BLaER1 treated with 17β-estradiol and CSF1 and Interleukin-3, amounts not matched to agents 10 nM and 100 nM (cell line): ENCODE data around the gene GATAD2A.

Source experiments
- H3K27ac ChIP-seq, 11 experiments: shearing (Covaris generic); formaldehyde crosslinking; 2 replicates each; pipeline ENCODE4 v1.8.1; 2022
- H3K27me3 ChIP-seq, 11 experiments: shearing (Covaris generic); formaldehyde crosslinking; 2 replicates each; pipeline ENCODE4 v1.8.1; 2022
- H3K36me3 ChIP-seq, 11 experiments: shearing (Covaris generic); formaldehyde crosslinking; 2 replicates each; pipeline ENCODE4 v1.8.1; 2022
- H3K4me1 ChIP-seq, 10 experiments: shearing (Covaris generic); formaldehyde crosslinking; 2 replicates each; pipeline ENCODE4 v1.8.1; 2022
- H3K4me2 ChIP-seq, 11 experiments: shearing (Covaris generic); formaldehyde crosslinking; 2 replicates each; pipeline ENCODE4 v1.8.1; 2022
- H3K4me3 ChIP-seq, 10 experiments: shearing (Covaris generic); formaldehyde crosslinking; 2 replicates each; pipeline ENCODE4 v1.8.1; 2022
- H3K9ac ChIP-seq, 11 experiments: shearing (Covaris generic); formaldehyde crosslinking; 2 replicates each; pipeline ENCODE4 v1.8.1; 2022
- H3K9me3 ChIP-seq, 11 experiments: shearing (Covaris generic); formaldehyde crosslinking; replicated peaks in 1 of 11; 2 replicates each; pipeline ENCODE4 v1.8.1; 2022
- H4K20me1 ChIP-seq, 11 experiments: shearing (Covaris generic); formaldehyde crosslinking; 2 replicates each; pipeline ENCODE4 v1.8.1; 2022
- Cebpa-rat ChIP-seq, 11 experiments: shearing (Covaris generic); IDR thresholded peaks; 2 replicates each; pipeline ENCODE4 v1.8.1; 2022

Gene GATAD2A

DNA sequence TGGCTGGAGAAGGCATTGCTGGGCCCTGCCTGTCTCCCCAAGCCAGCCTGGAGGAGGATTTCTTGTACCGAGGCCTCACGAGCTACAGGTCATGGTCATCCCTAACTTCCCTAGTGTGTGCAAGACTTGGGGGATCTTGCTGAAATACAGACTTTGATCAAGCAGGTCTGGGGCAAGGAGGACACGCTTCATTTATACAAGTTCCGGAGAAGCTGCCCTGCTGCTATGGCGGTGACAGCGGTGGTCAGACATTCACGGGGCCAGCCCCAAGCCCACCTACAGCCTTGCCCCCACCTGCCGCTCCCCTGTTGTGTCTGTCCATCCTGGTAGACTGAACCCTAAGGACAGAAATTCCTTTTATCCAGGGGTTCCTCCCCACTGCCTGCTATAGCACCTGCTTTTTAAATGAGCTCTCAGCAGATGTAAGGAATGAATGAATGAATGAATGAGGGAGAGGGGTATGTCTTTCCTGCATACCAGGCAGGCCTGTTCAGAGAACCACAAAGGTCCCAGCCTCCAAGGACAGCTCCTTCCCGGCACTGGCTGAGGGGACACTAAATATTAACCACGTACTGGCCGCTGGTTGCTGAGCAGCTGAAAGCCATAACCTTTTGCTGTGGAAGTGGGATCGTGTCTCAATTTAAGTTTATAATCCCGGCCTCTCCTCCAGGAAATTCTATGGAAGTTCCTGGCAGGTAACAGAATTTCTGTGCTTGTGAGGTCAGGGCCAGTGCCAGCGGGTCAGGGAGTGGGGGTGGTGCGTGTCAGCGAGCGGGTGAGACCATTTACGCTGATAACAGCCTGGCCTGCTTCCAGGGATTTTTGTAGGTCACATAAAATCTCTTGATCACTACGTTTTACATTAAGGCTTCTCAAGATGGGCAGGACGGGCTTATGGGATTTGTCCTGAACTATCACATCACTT lies 82.7 kb downstream of the GATAD2A start:
- Histone ChIP-seq H3K9me3 (no peaks in the 10 kb centered on the region), H3K4me3 (no peak overlapping the region; a peak in 1 of 20 replicates), H3K27me3 (no peaks in the 10 kb centered on the region), H3K36me3 (peaks cover 37 to 62% (median 51%) of the 10 kb centered on the region in 11 experiments), H3K9ac (peak overlapping the region; percentile 56 to 75 (median 67); a peak in 21 of 22 replicates), H4K20me1 (peaks cover 70 to 100% (median 92%) of the 10 kb centered on the region in 11 experiments; a peak in 21 of 22 replicates), H3K4me1 (peaks cover 65 to 79% (median 74%) of the 10 kb centered on the region in 10 experiments), H3K27ac (peak overlapping the region; percentile 63 to 89 (median 81); a peak in 21 of 22 replicates), H3K4me2 (peak overlapping the region; percentile 68 to 93 (median 79))
- TF ChIP-seq Cebpa-rat (IDR thresholded peaks at IDR 0.05), result no peak

DNA sequence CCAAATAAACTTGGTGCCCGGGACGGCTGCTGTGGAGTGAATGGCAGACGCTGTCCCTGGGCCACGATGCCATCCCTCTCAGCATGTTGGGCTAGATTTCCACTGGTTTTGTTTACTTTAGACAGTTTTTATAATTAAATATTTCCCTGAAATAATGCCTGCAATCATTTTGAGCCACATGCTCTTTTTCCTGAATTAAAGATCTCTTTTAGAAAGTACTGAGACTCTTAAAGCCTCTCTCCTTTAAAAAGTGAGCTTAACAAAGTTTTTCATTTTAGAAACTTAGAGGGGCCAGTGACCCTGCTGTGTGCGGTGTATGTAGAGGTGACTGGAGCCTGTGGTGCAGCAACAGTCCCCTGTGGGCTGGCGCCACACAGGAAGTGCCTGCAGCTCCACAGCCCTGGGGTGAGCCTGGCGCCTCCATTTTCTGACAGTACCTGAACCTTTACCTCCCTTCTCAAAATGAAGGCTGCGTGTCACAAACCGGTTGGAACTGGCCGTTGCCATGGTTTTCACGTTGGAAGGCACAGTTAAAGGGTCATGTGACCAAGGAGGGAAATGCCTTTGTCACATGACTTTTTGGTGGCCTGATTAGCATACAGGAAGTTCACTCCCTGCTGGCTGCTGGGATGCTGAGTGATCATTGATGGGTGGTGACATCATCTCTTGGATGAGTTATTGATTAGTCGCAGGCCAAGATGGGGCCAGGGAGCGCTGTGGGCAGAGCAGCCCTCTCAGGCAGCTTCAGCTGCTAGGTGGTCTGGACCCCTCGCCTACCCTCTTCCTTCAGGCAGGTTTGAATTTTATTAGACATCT lies 83.6 kb downstream of the GATAD2A start:
- no peak for TF ChIP-seq Cebpa-rat (IDR thresholded peaks at IDR 0.05)
- no peaks in the 10 kb centered on the region for H3K9me3 ChIP-seq
- no peak overlapping the region; a peak in 1 of 20 replicates for H3K4me3 ChIP-seq
- peaks cover 61 to 73% (median 70%) of the 10 kb centered on the region in 10 experiments for H3K4me1 ChIP-seq
- no peaks in the 10 kb centered on the region for H3K27me3 ChIP-seq
- peak overlapping the region; percentile 68 to 93 (median 79) for H3K4me2 ChIP-seq
- peaks cover 73 to 98% (median 91%) of the 10 kb centered on the region in 11 experiments; a peak in 21 of 22 replicates for H4K20me1 ChIP-seq
- H3K36me3 ChIP-seq, result peaks cover 41 to 60% (median 50%) of the 10 kb centered on the region in 11 experiments
- H3K27ac ChIP-seq, result peak overlapping the region; percentile 63 to 89 (median 81)
- peak overlapping the region; percentile 56 to 75 (median 67) for H3K9ac ChIP-seq

DNA sequence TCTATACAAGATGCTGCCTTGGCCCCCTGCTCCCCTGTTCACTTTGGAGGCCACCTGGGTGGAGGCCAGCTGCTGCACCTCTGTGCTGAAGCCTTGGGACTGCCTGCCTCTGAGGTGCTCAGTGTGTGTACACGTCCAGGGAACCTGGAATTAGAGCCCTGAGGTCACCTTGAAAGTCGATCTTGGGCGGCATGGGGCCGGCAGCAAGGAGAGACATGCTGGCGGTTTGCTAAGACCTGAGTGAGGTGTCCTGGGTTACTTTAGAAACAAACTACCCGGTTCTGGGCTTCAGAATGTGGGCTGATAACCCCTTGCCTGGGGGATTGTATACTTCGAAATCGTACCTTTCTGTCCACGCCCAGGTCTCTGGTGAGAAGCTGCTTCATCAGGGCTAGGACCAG lies 84.3 kb downstream of the GATAD2A start:
- no peaks in the 10 kb centered on the region for H3K27me3 ChIP-seq
- H3K27ac ChIP-seq, result peak overlapping the region; percentile 63 to 89 (median 81); a peak in 21 of 22 replicates
- H3K4me3 ChIP-seq, result no peak overlapping the region
- no peaks in the 10 kb centered on the region for H3K9me3 ChIP-seq
- H3K4me2 ChIP-seq, result peak overlapping the region; percentile 68 to 93 (median 79)
- TF ChIP-seq Cebpa-rat (IDR thresholded peaks at IDR 0.05), result no peak
- peak overlapping the region; percentile 46 to 75 (median 66); a peak in 18 of 22 replicates for H3K9ac ChIP-seq
- H3K4me1 ChIP-seq, result peaks cover 54 to 72% (median 67%) of the 10 kb centered on the region in 10 experiments
- H4K20me1 ChIP-seq, result peaks cover 78 to 98% (median 91%) of the 10 kb centered on the region in 11 experiments; a peak in 21 of 22 replicates
- H3K36me3 ChIP-seq, result peaks cover 48 to 67% (median 56%) of the 10 kb centered on the region in 11 experiments

DNA sequence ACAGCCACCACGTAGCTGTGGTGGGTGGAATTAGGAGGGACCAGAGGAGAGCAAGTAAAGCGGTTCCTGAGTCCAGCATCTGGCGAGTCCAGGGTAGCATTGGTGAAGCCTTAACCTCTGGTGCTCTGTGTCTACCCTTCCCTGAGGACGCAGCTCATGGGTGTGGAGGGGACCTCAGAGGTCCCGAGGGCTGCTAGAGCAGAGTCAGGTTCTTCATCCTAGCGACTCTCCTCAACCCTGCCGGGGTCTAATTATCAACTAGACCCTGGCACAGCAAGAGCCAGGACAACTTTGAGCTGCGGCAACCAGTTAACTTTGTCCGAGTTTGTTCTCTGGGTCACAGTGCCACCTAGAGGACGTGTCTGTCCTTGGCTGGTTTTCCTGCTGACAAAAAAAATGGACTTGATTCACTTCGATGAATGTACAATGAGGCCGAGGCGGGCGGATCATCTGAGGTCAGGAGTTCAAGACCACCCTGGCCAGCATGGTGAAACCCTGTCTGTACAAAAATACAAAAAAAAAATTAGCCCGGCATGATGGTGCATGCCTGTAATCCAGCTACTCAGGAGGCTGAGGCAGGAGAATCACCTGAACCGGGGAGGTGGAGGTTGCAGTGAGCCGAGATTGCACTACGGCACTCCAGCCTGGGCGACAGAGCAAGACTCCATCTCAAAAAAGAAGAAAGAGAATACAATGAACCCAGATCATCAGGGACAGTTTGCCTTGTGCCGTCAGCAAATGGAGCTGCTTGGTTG lies 84.9 kb downstream of the GATAD2A start:
- Histone ChIP-seq H3K27me3 (no peaks in the 10 kb centered on the region), H3K4me3 (no peak overlapping the region), H3K36me3 (peaks cover 53 to 72% (median 62%) of the 10 kb centered on the region in 11 experiments), H4K20me1 (peaks cover 73 to 98% (median 89%) of the 10 kb centered on the region in 11 experiments; a peak in 21 of 22 replicates), H3K4me1 (peaks cover 48 to 70% (median 62%) of the 10 kb centered on the region in 10 experiments), H3K4me2 (peak overlapping the region; percentile 68 to 93 (median 79)), H3K9ac (peak overlapping the region; percentile 46 to 75 (median 66); a peak in 17 of 22 replicates), H3K27ac (peak overlapping the region; percentile 63 to 89 (median 81); a peak in 21 of 22 replicates), H3K9me3 (no peaks in the 10 kb centered on the region)
- no peak for TF ChIP-seq Cebpa-rat (IDR thresholded peaks at IDR 0.05)

DNA sequence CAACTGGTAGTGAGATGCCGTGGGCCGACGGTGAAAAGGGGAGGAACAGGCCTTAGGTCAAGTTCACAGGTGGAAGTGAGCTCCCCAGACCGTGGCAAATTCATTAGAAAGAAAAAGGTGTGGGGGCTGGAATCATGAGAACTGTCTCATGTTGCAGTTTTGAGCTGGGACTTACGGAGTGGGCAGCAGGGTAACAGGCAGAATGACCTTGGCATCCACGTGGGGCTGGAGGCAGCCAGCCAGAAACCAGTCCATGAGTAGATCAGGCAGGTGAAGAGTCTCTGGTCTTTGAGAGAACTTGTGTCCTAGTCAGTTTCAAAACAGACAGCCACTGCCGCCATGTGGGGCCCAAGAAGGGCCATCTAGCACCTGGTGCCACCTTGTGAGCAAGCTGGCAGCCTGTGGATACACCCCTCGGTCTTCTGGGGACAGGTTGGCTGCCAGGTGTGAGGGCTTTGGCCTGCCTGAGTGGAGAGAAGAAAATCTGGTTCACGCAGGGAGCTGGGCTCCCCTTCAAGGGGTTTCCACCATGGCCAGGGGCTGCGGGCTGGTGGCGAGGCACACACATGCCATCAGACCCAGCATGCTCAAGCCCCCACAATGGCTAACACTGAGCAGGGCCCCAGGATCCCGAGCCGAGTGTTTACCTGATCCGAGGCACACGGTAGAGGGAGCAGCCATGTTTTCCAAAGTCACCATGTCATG lies 86.0 kb downstream of the GATAD2A start:
- Histone ChIP-seq H3K36me3 (peaks cover 56 to 76% (median 65%) of the 10 kb centered on the region in 11 experiments), H3K4me3 (no peak overlapping the region), H3K9me3 (no peaks in the 10 kb centered on the region), H3K27ac (peak overlapping the region in 4 of 11 experiments; percentile 3 to 18 (median 12); a peak in 4 of 22 replicates), H3K27me3 (no peaks in the 10 kb centered on the region), H3K9ac (peak overlapping the region in 5 of 11 experiments; percentile 0 to 35 (median 17); a peak in 3 of 22 replicates), H4K20me1 (peaks cover 68 to 98% (median 88%) of the 10 kb centered on the region in 11 experiments; a peak in 21 of 22 replicates), H3K4me1 (peaks cover 37 to 59% (median 52%) of the 10 kb centered on the region in 10 experiments), H3K4me2 (no peak overlapping the region)
- no peak for TF ChIP-seq Cebpa-rat (IDR thresholded peaks at IDR 0.05)

DNA sequence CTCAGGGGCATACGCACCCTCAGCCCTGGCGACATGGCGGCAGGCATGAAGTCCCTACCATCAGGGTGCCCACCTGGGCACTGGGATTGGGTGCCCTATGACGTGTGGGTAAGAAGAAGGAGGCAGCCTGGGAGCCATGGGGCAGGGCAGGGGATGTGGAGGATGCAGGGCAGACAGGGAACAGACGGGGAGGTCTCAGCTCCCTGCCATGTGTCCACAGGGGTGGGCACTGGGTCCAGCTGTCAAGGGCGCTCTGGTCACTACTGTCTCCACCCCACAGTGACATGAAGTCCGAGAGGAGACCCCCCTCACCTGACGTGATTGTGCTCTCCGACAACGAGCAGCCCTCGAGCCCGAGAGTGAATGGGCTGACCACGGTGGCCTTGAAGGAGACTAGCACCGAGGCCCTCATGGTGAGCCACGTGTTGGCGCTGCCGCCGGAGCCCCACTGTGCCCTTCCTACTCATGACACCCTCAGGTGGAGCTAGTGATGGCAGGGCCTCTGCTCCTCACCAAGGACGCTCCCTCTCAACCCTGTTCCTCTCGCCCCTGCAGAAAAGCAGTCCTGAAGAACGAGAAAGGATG lies 86.6 kb downstream of the GATAD2A start:
- Histone ChIP-seq H3K27me3 (no peaks in the 10 kb centered on the region), H3K4me1 (peaks cover 30 to 52% (median 45%) of the 10 kb centered on the region in 10 experiments), H3K4me3 (no peak overlapping the region), H3K9ac (peak overlapping the region in 3 of 11 experiments; percentile 15 to 31 (median 19); a peak in 2 of 22 replicates), H3K27ac (peak overlapping the region in 2 of 11 experiments; percentile 3 to 6; a peak in 2 of 22 replicates), H3K9me3 (no peaks in the 10 kb centered on the region), H3K4me2 (no peak overlapping the region), H3K36me3 (peaks cover 59 to 76% (median 65%) of the 10 kb centered on the region in 11 experiments), H4K20me1 (peaks cover 66 to 98% (median 88%) of the 10 kb centered on the region in 11 experiments; a peak in 21 of 22 replicates)
- TF ChIP-seq Cebpa-rat (IDR thresholded peaks at IDR 0.05), result no peak
